OCI-LY1 (cell line): ENCODE measurements around the gene CAMK2D.

Experiments used
- H2AFZ ChIP-seq: fragments of 200-600 bp; sonication (generic), shearing (Covaris generic); 2 replicates; pipeline ENCODE4 v1.6.0; 2014; ENCODE audit warnings: antibody characterized with exemption, mild to moderate bottlenecking, low read length
- H3F3A ChIP-seq: fragments of 200-600 bp; sonication (generic), shearing (Covaris generic); 2 replicates; pipeline ENCODE4 v1.6.0; 2014; ENCODE audit warnings: mild to moderate bottlenecking, antibody characterized with exemption, low read length, moderate library complexity; ENCODE audit not compliant: insufficient read depth
- H3K27ac ChIP-seq: fragments of 200-600 bp; sonication (generic); 2 replicates; pipeline ENCODE4 v1.5.1; 2014; ENCODE audit warnings: low read length, mixed run types, mild to moderate bottlenecking, low read depth; ENCODE audit not compliant: poor library complexity, severe bottlenecking
- H3K27me3 ChIP-seq: fragments of 200-600 bp; sonication (generic); 2 replicates; pipeline ENCODE4 v1.6.0; 2014; ENCODE audit warnings: antibody characterized with exemption, mild to moderate bottlenecking, low read length, moderate library complexity; ENCODE audit not compliant: insufficient read depth
- H3K36me3 ChIP-seq: fragments of 200-600 bp; sonication (generic); 2 replicates; pipeline ENCODE4 v1.6.1; 2014; ENCODE audit warnings: mild to moderate bottlenecking, antibody characterized with exemption, low read length, moderate library complexity, mixed read lengths; ENCODE audit not compliant: insufficient read depth
- H3K4me1 ChIP-seq: fragments of 200-600 bp; sonication (generic); 2 replicates; pipeline ENCODE4 v1.5.1; 2014; ENCODE audit warnings: mild to moderate bottlenecking, low read length, moderate library complexity; ENCODE audit not compliant: insufficient read depth, severe bottlenecking
- H3K4me2 ChIP-seq: fragments of 200-600 bp; sonication (generic), shearing (Covaris generic); 2 replicates; pipeline ENCODE4 v1.6.1; 2014; ENCODE audit warnings: low read length
- H3K4me3 ChIP-seq: fragments of 200-600 bp; sonication (generic); 2 replicates; pipeline ENCODE4 v1.5.1; 2014; ENCODE audit warnings: low read length, low read depth, mild to moderate bottlenecking, mixed read lengths; ENCODE audit not compliant: poor library complexity, severe bottlenecking
- H3K79me2 ChIP-seq: fragments of 200-600 bp; shearing (Covaris generic); 2 replicates; pipeline ENCODE4 v1.6.1; 2016; ENCODE audit warnings: mixed run types, low read length, mixed read lengths; ENCODE audit not compliant: insufficient read depth
- H3K9ac ChIP-seq: fragments of 200-600 bp; sonication (generic), shearing (Covaris generic); 2 replicates; pipeline ENCODE4 v1.6.1; 2014; ENCODE audit warnings: mild to moderate bottlenecking, low read length, mixed read lengths
- H3K9me2 ChIP-seq: fragments of 200-600 bp; sonication (generic), shearing (Covaris generic); 2 replicates; pipeline ENCODE4 v1.6.1; 2014; ENCODE audit warnings: low read depth, mild to moderate bottlenecking, low read length, mixed read lengths
- H3K9me3 ChIP-seq: fragments of 200-600 bp; shearing (Covaris generic); 2 replicates; pipeline ENCODE4 v1.6.1; 2014; ENCODE audit warnings: low read length, mixed read lengths
- H4K20me1 ChIP-seq: fragments of 200-600 bp; sonication (generic), shearing (Covaris generic); 2 replicates; pipeline ENCODE4 v1.6.0; 2016; ENCODE audit warnings: mild to moderate bottlenecking, low read length; ENCODE audit not compliant: insufficient read depth
- EZH2 ChIP-seq: fragments of 200-600 bp; sonication (generic), shearing (Covaris generic); IDR thresholded peaks from 2 replicates; pipeline ENCODE4 v1.8.0; 2017; ENCODE audit warnings: borderline replicate concordance, mixed run types, mild to moderate bottlenecking, antibody characterized with exemption, low read length, moderate library complexity, mixed read lengths
- TF ChIP-seq, protein P1 (sequence below): fragments of 200-600 bp; sonication (generic), shearing (Covaris generic); IDR thresholded peaks from 2 replicates; pipeline ENCODE4 v1.5.1; 2017; ENCODE audit warnings: mild to moderate bottlenecking, antibody characterized with exemption, low read length, moderate library complexity, mixed read lengths

The CAMK2D gene

DNA sequence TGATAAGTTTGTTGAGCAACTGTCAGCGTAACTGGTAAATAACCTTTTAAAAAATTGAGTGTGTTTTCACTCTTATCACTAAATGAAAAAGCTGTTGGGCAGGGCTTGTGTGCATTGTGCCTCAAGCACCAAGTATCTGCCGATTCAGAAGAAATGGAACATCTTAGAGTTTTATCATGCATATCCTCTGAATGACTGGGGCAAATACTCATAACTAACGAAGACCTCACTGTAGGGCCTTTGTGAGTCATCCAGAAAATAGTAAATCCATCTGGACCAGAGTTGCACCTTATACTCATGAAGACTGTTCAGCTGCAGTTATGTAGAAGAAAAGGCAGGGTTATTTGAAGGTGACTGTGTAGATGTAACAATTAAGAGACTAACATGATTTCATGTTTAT lies 222.1 kb downstream of the CAMK2D start:
- H3K27ac ChIP-seq: no peak overlapping the region
- H3K79me2 ChIP-seq: no peaks in the 10 kb centered on the region
- no peaks in the 10 kb centered on the region; the same call in 1 of the 2 replicates for H3F3A ChIP-seq
- no peaks in the 10 kb centered on the region for H3K27me3 ChIP-seq
- no peaks in the 10 kb centered on the region for H4K20me1 ChIP-seq
- peaks cover 55% of the 10 kb centered on the region for H3K36me3 ChIP-seq
- no peaks in the 10 kb centered on the region for H3K4me1 ChIP-seq
- no peak for TF ChIP-seq EZH2
- TF ChIP-seq, protein P1, sequence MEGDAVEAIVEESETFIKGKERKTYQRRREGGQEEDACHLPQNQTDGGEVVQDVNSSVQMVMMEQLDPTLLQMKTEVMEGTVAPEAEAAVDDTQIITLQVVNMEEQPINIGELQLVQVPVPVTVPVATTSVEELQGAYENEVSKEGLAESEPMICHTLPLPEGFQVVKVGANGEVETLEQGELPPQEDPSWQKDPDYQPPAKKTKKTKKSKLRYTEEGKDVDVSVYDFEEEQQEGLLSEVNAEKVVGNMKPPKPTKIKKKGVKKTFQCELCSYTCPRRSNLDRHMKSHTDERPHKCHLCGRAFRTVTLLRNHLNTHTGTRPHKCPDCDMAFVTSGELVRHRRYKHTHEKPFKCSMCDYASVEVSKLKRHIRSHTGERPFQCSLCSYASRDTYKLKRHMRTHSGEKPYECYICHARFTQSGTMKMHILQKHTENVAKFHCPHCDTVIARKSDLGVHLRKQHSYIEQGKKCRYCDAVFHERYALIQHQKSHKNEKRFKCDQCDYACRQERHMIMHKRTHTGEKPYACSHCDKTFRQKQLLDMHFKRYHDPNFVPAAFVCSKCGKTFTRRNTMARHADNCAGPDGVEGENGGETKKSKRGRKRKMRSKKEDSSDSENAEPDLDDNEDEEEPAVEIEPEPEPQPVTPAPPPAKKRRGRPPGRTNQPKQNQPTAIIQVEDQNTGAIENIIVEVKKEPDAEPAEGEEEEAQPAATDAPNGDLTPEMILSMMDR: no peak
- H3K9me3 ChIP-seq: no peaks in the 10 kb centered on the region
- H3K9ac ChIP-seq: no peak overlapping the region
- no peak overlapping the region for H3K4me3 ChIP-seq
- H3K9me2 ChIP-seq: no peaks in the 10 kb centered on the region
- H3K4me2 ChIP-seq: no peak overlapping the region
- no peak overlapping the region for H2AFZ ChIP-seq

DNA sequence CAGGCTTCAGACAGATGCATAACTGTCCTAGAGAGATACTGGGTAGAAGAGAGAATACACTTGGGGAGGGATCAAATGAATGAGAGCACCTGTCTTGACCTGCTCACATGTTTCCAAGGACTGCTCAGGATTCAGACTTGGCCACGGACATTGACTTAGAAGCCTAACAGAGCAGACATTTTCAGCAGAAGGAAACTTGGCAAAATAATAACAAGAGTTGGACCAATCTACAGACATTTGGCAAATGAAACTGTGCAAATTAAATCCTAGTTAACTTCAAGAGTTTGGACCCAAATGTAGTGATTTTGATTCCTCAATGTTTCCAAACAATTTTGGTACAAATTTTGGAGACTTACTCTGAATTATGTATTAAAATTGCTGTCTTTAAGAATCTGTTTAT lies 223.9 kb downstream of the CAMK2D start:
- Histone ChIP-seq H3K4me2 (no peak overlapping the region), H2AFZ (no peak overlapping the region), H4K20me1 (no peaks in the 10 kb centered on the region), H3K79me2 (no peaks in the 10 kb centered on the region), H3K36me3 (peaks cover 59% of the 10 kb centered on the region; the same call in 1 of the 2 replicates), H3K27me3 (no peaks in the 10 kb centered on the region), H3K27ac (no peak overlapping the region), H3F3A (no peaks in the 10 kb centered on the region; the same call in 1 of the 2 replicates), H3K9me3 (no peaks in the 10 kb centered on the region), H3K9ac (no peak overlapping the region), H3K9me2 (no peaks in the 10 kb centered on the region), H3K4me3 (no peak overlapping the region), H3K4me1 (no peaks in the 10 kb centered on the region)
- TF ChIP-seq EZH2: no peak
- TF ChIP-seq, protein P1: no peak

DNA sequence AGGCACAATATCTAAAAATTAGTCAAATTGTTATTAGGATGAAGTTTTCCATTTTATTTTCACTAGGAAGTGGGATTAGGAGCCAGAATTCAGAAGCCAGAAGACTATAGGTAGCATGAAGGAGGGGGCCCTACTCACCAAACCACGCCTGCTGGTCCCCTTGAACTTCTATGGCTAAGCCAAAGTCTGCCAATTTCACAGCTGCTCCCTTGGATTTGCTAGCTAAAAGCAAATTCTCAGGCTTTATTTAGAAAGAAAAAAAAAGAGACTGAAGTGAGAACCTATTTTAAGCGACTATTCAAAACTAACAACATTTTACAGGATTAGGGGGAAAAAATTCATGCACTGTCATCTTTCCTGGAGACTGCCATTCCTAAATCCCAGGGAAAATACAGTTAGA lies 224.3 kb downstream of the CAMK2D start:
- Histone ChIP-seq H3K9me3 (no peaks in the 10 kb centered on the region), H3K4me2 (no peak overlapping the region), H2AFZ (no peak overlapping the region), H3K9me2 (no peaks in the 10 kb centered on the region), H3K27ac (no peak overlapping the region), H4K20me1 (no peaks in the 10 kb centered on the region), H3F3A (no peaks in the 10 kb centered on the region; the same call in 1 of the 2 replicates), H3K79me2 (no peaks in the 10 kb centered on the region), H3K36me3 (peaks cover 63% of the 10 kb centered on the region; the same call in 1 of the 2 replicates), H3K4me3 (no peak overlapping the region), H3K4me1 (no peaks in the 10 kb centered on the region), H3K9ac (no peak overlapping the region), H3K27me3 (no peaks in the 10 kb centered on the region)
- TF ChIP-seq EZH2: no peak
- TF ChIP-seq, protein P1: no peak
